WI38 (cell line): Measurements from ENCODE around the gene MAGI1.

ENCODE experiments used
- H3K4me3 ChIP-seq: 2 replicates; pipeline ENCODE4 v1.5.1; 2011; ENCODE audit warnings: low read depth, mild to moderate bottlenecking, control low read depth, low read length
- TF ChIP-seq, protein P1 (sequence below): IDR thresholded peaks from 2 replicates; pipeline ENCODE4 v1.5.1; 2012; ENCODE audit warnings: low read depth, mild to moderate bottlenecking, control low read depth, low read length

MAGI1 gene

DNA sequence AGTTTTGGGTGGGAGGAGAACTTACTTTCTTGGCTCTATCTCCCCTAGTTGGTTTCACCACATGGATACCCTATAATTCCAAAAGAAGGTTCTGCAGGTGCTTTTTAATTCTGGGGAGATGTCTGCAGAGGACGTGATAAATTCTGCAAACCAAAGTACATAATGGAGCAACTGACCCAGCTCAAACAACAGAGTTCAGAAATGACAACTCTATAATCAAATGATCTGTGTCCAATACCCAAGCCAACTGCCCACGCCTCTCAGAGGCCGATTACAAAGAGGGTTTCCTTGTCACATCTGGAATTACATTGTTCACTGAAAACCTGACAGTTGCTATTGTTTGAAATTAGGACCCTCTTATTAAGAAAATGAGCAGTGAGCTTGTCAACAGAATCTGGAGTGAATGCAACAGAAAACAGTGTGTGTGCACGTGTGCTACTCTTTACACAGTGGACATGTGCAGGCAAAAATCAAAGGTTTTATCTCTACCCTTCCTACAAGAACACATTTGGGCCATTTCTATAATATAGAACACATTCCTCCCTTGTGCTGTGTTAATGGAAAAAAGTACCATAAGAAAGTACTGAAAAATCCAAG, 593.0 kb downstream of the MAGI1 start:
- TF ChIP-seq, protein P1, sequence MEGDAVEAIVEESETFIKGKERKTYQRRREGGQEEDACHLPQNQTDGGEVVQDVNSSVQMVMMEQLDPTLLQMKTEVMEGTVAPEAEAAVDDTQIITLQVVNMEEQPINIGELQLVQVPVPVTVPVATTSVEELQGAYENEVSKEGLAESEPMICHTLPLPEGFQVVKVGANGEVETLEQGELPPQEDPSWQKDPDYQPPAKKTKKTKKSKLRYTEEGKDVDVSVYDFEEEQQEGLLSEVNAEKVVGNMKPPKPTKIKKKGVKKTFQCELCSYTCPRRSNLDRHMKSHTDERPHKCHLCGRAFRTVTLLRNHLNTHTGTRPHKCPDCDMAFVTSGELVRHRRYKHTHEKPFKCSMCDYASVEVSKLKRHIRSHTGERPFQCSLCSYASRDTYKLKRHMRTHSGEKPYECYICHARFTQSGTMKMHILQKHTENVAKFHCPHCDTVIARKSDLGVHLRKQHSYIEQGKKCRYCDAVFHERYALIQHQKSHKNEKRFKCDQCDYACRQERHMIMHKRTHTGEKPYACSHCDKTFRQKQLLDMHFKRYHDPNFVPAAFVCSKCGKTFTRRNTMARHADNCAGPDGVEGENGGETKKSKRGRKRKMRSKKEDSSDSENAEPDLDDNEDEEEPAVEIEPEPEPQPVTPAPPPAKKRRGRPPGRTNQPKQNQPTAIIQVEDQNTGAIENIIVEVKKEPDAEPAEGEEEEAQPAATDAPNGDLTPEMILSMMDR, result no peak
- H3K4me3 ChIP-seq, result no peak overlapping the region

DNA sequence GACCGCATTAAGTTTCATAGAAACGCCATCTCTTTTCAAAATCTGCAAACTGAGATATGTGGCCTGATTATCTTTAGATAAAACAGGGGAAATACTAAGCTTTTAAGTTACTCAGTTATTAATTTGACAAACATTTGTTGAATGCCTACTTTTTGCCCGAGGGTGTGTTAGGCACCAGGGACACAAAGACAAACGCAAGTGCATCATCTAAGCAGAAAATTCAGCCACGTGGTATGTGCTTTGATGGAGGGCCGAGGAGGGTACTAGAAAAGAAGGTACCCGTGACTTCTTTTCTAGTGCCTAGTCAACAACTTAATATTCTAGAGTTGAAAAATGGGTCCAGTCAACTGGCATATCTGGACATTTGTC, 594.3 kb downstream of the MAGI1 start:
- TF ChIP-seq, protein P1, result no peak

DNA sequence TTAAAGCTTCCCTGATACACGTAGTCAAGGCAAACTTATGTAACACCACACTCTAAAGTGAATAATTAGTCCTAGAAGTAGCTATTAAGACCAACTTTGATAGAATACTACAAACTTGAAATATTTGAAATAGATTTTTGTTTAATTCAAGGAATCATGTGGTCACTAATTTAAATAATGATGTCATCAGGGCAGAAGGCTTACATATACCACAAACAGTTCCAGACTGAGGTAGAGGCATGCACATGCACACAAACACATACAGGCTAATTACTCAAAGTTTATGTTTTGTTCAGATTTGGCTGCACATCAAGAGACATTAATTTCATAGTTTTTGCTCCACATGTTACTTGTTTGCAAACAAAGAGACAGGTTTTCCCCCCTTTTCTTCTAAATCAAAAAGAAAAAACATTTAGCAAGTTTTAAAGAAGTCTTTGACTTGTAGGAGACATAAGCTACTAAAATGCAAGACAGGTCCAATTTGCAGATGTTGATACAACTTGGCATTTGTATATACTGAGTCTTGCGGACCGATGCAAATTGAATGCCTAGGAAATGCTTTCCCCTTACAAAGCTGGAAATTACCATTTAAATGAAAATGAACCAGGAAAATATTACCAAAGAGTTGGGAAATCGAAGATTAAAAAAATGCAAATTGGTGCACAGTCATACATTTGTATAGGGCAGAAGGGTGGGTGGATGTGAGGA, 594.8 kb downstream of the MAGI1 start:
- no peak overlapping the region for H3K4me3 ChIP-seq
- TF ChIP-seq, protein P1, result no peak

More for the DNA sequence above, 594.3 kb downstream of the MAGI1 start:
- no peak overlapping the region for H3K4me3 ChIP-seq

DNA sequence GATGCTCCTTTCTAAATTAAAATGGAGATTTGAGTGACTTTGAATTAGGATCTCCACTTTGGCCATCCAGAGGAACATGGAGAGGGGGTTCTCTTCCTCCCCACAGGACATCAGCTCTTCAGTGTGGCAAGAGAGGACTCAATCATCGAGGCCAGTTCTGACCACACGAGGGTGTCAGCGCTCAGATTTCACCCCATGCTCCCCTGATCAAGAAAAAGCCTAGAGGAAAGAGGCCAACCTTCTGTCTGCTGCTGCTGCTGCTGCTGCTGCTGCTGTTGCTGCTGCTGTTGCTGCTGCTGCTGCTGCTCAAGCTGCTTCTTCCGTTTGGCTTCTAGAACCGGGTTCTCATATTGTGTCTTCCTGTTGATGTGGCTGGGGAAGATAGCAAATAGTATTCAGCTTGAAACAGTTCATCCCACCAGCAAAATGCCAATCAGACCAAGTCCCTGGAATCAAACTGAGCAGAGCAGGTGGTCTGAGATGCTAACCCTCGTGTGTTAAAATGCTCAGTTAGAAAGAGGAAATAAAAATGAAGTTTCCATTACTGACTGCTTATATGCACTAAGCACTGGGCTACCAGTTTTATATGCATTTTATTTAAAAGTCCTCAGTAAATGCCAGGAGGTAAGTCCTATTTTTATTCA, 599.0 kb downstream of the MAGI1 start:
- TF ChIP-seq, protein P1, result peak; percentile 69
- H3K4me3 ChIP-seq, result no peak overlapping the region

DNA sequence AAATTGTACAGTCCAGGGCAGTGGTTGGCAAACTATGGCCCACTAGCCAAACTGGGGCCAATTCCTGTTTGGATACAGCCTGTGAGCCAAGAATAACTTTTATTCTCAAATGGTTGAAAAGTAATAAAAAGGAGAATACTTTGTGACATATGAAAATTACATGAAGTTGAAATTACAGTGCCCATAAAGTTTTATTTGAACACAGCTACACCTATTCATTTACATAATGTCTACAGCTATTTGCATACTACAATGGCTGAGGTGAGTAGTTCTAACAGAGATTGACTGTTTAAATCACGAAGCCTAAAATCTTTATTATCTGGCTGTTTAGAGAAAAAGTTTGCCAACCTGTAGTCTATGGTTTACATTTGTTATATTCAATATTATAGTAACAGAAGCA, 600.1 kb downstream of the MAGI1 start:
- TF ChIP-seq, protein P1, result no peak
- no peak overlapping the region for H3K4me3 ChIP-seq

DNA sequence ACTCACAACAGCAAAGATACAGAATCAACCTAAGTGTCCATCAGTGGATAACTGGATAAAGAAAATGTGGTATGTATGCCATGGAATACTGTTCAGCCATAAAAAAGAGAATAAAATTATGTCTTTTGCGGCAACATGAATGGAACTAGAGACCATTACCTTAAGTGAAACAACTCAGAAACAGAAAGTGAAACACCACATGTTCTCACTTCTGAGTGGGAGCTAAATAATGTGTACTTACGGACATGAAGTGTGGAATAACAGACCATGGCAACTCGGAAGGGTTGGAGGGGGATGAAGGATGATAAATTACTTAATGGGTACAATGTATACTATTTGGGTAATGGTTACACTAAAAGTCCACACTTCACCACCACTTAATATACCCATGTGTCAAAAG, 600.6 kb downstream of the MAGI1 start:
- no peak overlapping the region for H3K4me3 ChIP-seq
- TF ChIP-seq, protein P1, result no peak

DNA sequence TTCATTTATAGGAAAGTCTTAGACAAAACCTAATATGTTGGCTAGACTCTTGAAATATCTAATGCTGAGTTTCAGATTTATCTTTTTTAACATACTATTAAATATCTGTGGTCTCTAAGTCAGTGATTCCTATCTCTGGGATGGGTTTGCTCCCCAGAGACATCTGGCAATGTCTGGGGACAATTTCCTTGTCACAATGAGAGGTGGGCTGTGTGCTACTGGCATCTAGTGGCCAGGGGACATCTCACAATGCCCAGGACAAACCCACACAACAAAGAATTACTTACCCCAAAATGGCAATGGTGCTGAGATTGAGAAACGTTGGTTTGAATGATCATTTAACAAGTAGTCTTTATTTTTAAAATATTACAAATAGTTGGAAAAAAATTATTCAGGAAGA, 602.1 kb downstream of the MAGI1 start:
- TF ChIP-seq, protein P1, result no peak
- no peak overlapping the region for H3K4me3 ChIP-seq
